GM08714 (cell line): ENCODE data around the gene DNAJC1.
"Not testable (repeated sequence)": the region's sequence is repeated elsewhere in the genome, so short reads cannot be mapped to it uniquely, and the experiment has no call there.

ENCODE experiments used
- H3K4me3 ChIP-seq: fragments of 200-500 bp; sonication (Bioruptor generic); 2 replicates; pipeline ENCODE4 v1.5.1; 2014; ENCODE audit warnings: mild to moderate bottlenecking, low read length, inconsistent platforms
- ZNF274 ChIP-seq: IDR thresholded peaks from 2 replicates; pipeline ENCODE4 v1.6.1; 2012; ENCODE audit warnings: mild to moderate bottlenecking, low read depth, low read length

The DNAJC1 gene

GRCh38 chr10:22003177-22003963 is at the start of gene DNAJC1:
TSS of gene DNAJC1 (minus strand) at chr10:22003730. CDS start at chr10:22003434, 296 bp downstream.
- no peak for TF ChIP-seq ZNF274
- H3K4me3 ChIP-seq, result peak within 1 kb of the TSS; percentile 97

GRCh38 chr10:22053048-22053447 is 49.5 kb upstream of the DNAJC1 start:
- TF ChIP-seq ZNF274, result no peak

GRCh38 chr10:22049635-22050034 is 46.1 kb upstream of the DNAJC1 start:
- H3K4me3 ChIP-seq, result no peak overlapping the region
- no peak for TF ChIP-seq ZNF274

More at GRCh38 chr10:22053048-22053447, 49.5 kb upstream of the DNAJC1 start:
- H3K4me3 ChIP-seq, result no peak overlapping the region

- H3K4me3 ChIP-seq, result no peak overlapping the region
- TF ChIP-seq ZNF274, result no peak
These were observed 44.3 kb upstream of the DNAJC1 start for GRCh38 chr10:22047812-22048211.

GRCh38 chr10:22043327-22043633 is 39.8 kb upstream of the DNAJC1 start:
- no peak for TF ChIP-seq ZNF274
- no peak overlapping the region for H3K4me3 ChIP-seq

GRCh38 chr10:22042557-22043326 is 39.2 kb upstream of the DNAJC1 start:
- no peak overlapping the region for H3K4me3 ChIP-seq

GRCh38 chr10:22034333-22034732 is 30.8 kb upstream of the DNAJC1 start:
- H3K4me3 ChIP-seq, result no peak overlapping the region
- TF ChIP-seq ZNF274, result no peak

More at GRCh38 chr10:22042557-22043326, 39.2 kb upstream of the DNAJC1 start:
- no peak for TF ChIP-seq ZNF274

GRCh38 chr10:22032268-22032667 is 28.7 kb upstream of the DNAJC1 start:
- not testable (repeated sequence) for H3K4me3 ChIP-seq

- no peak for TF ChIP-seq ZNF274
These were observed 26.9 kb upstream of the DNAJC1 start for GRCh38 chr10:22030421-22030820.

GRCh38 chr10:22029445-22030236 is 26.1 kb upstream of the DNAJC1 start:
- no peak for TF ChIP-seq ZNF274
- no peak overlapping the region for H3K4me3 ChIP-seq

More at GRCh38 chr10:22030421-22030820, 26.9 kb upstream of the DNAJC1 start:
- no peak overlapping the region for H3K4me3 ChIP-seq

GRCh38 chr10:22027364-22028238 is 24.1 kb upstream of the DNAJC1 start:
- TF ChIP-seq ZNF274, result no peak
- no peak overlapping the region for H3K4me3 ChIP-seq

- no peak for TF ChIP-seq ZNF274
- no peak overlapping the region for H3K4me3 ChIP-seq
These were observed 22.8 kb upstream of the DNAJC1 start for GRCh38 chr10:22026287-22026686.

GRCh38 chr10:22023508-22023907 is 20.0 kb upstream of the DNAJC1 start:
- H3K4me3 ChIP-seq, result no peak overlapping the region
- no peak for TF ChIP-seq ZNF274
